Endothelial cell (in vitro differentiated cells): ENCODE data around the gene ZGRF1. TPM values are rescaled to one million over a fixed set of nuclear protein-coding genes. Genes with fewer than 3 reads are reported as not detected.

Source experiments
- DNase-seq: peaks from one replicate; pipeline ENCODE4 v3.0.0; 2021; ENCODE audit warnings: low spot score
- H3K27ac Mint-ChIP-seq: one replicate; pipeline ENCODE4 v1.8.0; 2021; ENCODE audit warnings: mixed read lengths, inconsistent platforms; ENCODE audit not compliant: unreplicated experiment
- H3K27me3 Mint-ChIP-seq: one replicate; pipeline ENCODE4 v1.8.0; 2021; ENCODE audit warnings: mild to moderate bottlenecking, moderate library complexity, mixed read lengths, inconsistent platforms; ENCODE audit not compliant: unreplicated experiment
- H3K36me3 Mint-ChIP-seq: one replicate; pipeline ENCODE4 v1.8.0; 2021; ENCODE audit warnings: mild to moderate bottlenecking, low read depth, mixed read lengths, inconsistent platforms; ENCODE audit not compliant: unreplicated experiment
- H3K4me1 Mint-ChIP-seq: one replicate; pipeline ENCODE4 v1.8.0; 2021; ENCODE audit warnings: mild to moderate bottlenecking, mixed read lengths, inconsistent platforms; ENCODE audit not compliant: unreplicated experiment
- H3K4me3 Mint-ChIP-seq: one replicate; pipeline ENCODE4 v1.8.0; 2021; ENCODE audit warnings: mild to moderate bottlenecking, mixed read lengths, inconsistent platforms; ENCODE audit not compliant: unreplicated experiment
- H3K9me3 Mint-ChIP-seq: one replicate; pipeline ENCODE4 v1.8.0; 2021; ENCODE audit warnings: mixed read lengths, inconsistent platforms; ENCODE audit not compliant: unreplicated experiment
- total RNA-seq: library from RNA; stranded (reverse); fragmentation: NEBNext Ultra II Directional; extraction: Animal tissue kit (Norgen Biotek cat#: 25700); gene quantifications from one replicate; pipeline ENCODE4 v1.2.1, GENCODE V29; 2021; ENCODE audit not compliant: unreplicated experiment
- TF ChIP-seq, protein P1 (sequence below): fragments of 200-600 bp; sonication (generic); IDR thresholded peaks from one replicate; pipeline ENCODE4 v1.5.0; 2021; ENCODE audit warnings: antibody characterized with exemption; ENCODE audit not compliant: unreplicated experiment

ZGRF1 gene
- total RNA-seq, 1 donor from 2014 or later: 15.6 TPM

- Mint-ChIP-seq H3K4me3 (no peak overlapping the region), H3K4me1 (no peaks in the 10 kb centered on the region), H3K36me3 (no peaks in the 10 kb centered on the region), H3K27me3 (no peaks in the 10 kb centered on the region), H3K9me3 (no peaks in the 10 kb centered on the region), H3K27ac (no peak overlapping the region)
- no peak for DNase-seq
- TF ChIP-seq, protein P1, sequence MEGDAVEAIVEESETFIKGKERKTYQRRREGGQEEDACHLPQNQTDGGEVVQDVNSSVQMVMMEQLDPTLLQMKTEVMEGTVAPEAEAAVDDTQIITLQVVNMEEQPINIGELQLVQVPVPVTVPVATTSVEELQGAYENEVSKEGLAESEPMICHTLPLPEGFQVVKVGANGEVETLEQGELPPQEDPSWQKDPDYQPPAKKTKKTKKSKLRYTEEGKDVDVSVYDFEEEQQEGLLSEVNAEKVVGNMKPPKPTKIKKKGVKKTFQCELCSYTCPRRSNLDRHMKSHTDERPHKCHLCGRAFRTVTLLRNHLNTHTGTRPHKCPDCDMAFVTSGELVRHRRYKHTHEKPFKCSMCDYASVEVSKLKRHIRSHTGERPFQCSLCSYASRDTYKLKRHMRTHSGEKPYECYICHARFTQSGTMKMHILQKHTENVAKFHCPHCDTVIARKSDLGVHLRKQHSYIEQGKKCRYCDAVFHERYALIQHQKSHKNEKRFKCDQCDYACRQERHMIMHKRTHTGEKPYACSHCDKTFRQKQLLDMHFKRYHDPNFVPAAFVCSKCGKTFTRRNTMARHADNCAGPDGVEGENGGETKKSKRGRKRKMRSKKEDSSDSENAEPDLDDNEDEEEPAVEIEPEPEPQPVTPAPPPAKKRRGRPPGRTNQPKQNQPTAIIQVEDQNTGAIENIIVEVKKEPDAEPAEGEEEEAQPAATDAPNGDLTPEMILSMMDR: no peak
Observed at GRCh38 chr4:112552668-112553067, 84.0 kb downstream of the ZGRF1 start.

DNA sequence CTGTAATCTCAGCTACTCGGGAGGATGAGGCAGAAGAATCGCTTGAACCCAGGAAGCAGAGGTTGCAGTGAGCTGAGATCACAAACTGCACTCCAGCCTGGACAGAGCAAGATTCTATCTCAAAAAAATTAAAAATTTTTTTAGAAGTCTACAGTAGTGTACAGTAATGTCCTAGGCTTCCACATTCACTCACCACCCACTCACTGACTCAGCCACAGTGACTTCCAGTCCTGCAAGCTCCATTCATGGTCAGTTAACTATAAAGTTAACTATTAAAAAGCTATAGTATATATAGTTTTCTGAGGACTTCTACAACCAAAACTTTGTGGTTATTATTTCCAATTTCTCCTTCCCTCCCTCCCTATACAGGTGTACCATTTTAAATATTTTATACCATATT is 86.0 kb downstream of the ZGRF1 start:
- TF ChIP-seq, protein P1: no peak
- no peaks in the 10 kb centered on the region for H3K27me3 Mint-ChIP-seq
- H3K9me3 Mint-ChIP-seq: no peaks in the 10 kb centered on the region
- H3K4me1 Mint-ChIP-seq: no peaks in the 10 kb centered on the region
- no peak for DNase-seq
- H3K36me3 Mint-ChIP-seq: no peaks in the 10 kb centered on the region
- no peak overlapping the region for H3K27ac Mint-ChIP-seq
- H3K4me3 Mint-ChIP-seq: no peak overlapping the region

- no peak for DNase-seq
- TF ChIP-seq, protein P1: no peak
- Mint-ChIP-seq H3K9me3 (no peaks in the 10 kb centered on the region), H3K36me3 (no peaks in the 10 kb centered on the region), H3K27me3 (no peaks in the 10 kb centered on the region), H3K27ac (no peak overlapping the region), H3K4me3 (no peak overlapping the region), H3K4me1 (no peaks in the 10 kb centered on the region)
Observed at GRCh38 chr4:112546476-112546875, 90.2 kb downstream of the ZGRF1 start.

GRCh38 chr4:112545346-112545745 is 91.4 kb downstream of the ZGRF1 start:
- Mint-ChIP-seq H3K9me3 (no peaks in the 10 kb centered on the region), H3K27ac (no peak overlapping the region), H3K4me1 (no peaks in the 10 kb centered on the region), H3K27me3 (no peaks in the 10 kb centered on the region), H3K36me3 (no peaks in the 10 kb centered on the region), H3K4me3 (no peak overlapping the region)
- TF ChIP-seq, protein P1: no peak
- no peak for DNase-seq

GRCh38 chr4:112540695-112541094 is 96.0 kb downstream of the ZGRF1 start:
- no peak for DNase-seq
- H3K9me3 Mint-ChIP-seq: no peaks in the 10 kb centered on the region
- TF ChIP-seq, protein P1: no peak
- H3K4me1 Mint-ChIP-seq: no peaks in the 10 kb centered on the region
- no peak overlapping the region for H3K4me3 Mint-ChIP-seq
- H3K27ac Mint-ChIP-seq: no peak overlapping the region
- H3K36me3 Mint-ChIP-seq: no peaks in the 10 kb centered on the region
- no peaks in the 10 kb centered on the region for H3K27me3 Mint-ChIP-seq
